Measurements from ENCODE around the gene HSPB6.

- TF ChIP-seq CTCF (IDR thresholded peaks at IDR 0.05; ENCODE audit: low read depth, low read length, poor library complexity, severe bottlenecking), result no peak
- no peak for TF ChIP-seq EZH2phosphoT487 (IDR thresholded peaks at IDR 0.05; ENCODE audit: borderline replicate concordance, low read length)
Measured at GRCh38 chr19:35792312-35792711, 35.5 kb upstream of the HSPB6 start.

Data from DOHH2 (cell line).